Left cardiac atrium (tissue), 4 donors: ENCODE results near the gene LINGO4. TPM values are rescaled to one million over a fixed set of nuclear protein-coding genes. Genes with fewer than 3 reads are reported as not detected.

Source experiments
- ATAC-seq, 2 donors: fragments of 200-7000 bp; cut with Tn5 transposase; one replicate each; pipeline ENCODE4 v1.9.1; 2020; ENCODE audit warnings: mild to moderate bottlenecking in 2 of 2, moderate library complexity in 2 of 2
- DNase-seq: peaks from one replicate; pipeline ENCODE4 v3.0.0-alpha.2; 2020
- intact Hi-C, 2 donors: fragments of 100-400 bp; cut with DNase I; formaldehyde crosslinking; loops; one replicate each; pipeline versions ENCODE4 v1.14.1 to v1.15.1; 2022 to 2023
- long read RNA-seq: library from polyadenylated mRNA; unstranded; transcript quantifications from one replicate; pipeline ENCODE4 v2.0.0, GENCODE V29; 2021
- total RNA-seq, 2 donors: library from RNA; stranded (reverse); fragmentation: NEBNext Ultra II Directional; extraction: Animal tissue kit (Norgen Biotek cat#: 25700); gene quantifications; one replicate each; pipeline ENCODE4 v1.2.1, GENCODE V29; 2021
- donor health status: DM: no; HTN: yes; CAD: no.
- donor health status: DM: no; HTN: yes; CAD: no; lungs with severe emphysema.
- donor health status: DM: yes; HTN: yes; CAD: no.
- donor health status: Dilated cardiomyopathy.

LINGO4 gene
- under 1 TPM in 1 of 2 donors, not detected in 1; 0.29 TPM for total RNA-seq
- long read RNA-seq = 0 reads

- intact Hi-C loops = no loop called here
- DNase-seq (no peak), ATAC-seq (no peak)
Observed at GRCh38 chr1:151805066-151805820, at the start of gene LINGO4. Gene LINGO4, minus strand, starts transcription at chr1:151805419. Its CDS starts 2,715 bp downstream, at chr1:151802704.

GRCh38 chr1:151854658-151855057 lies 49.4 kb upstream of the LINGO4 start:
- intact Hi-C loops = no loop called here
- no peak for DNase-seq
- ATAC-seq = no peak

GRCh38 chr1:151853411-151853943 lies 48.3 kb upstream of the LINGO4 start, which contains the start of gene THEM5:
Gene THEM5, minus strand, starts transcription at chr1:151853712. Its CDS starts 147 bp downstream, at chr1:151853565.
- ATAC-seq (no peak), DNase-seq (no peak)
- intact Hi-C loops = no loop called here

- ATAC-seq = no peak
- intact Hi-C loops = no loop called here
- DNase-seq = no peak
Observed at GRCh38 chr1:151852733-151853132, 47.5 kb upstream of the LINGO4 start.

- DNase-seq (no peak), ATAC-seq (no peak)
- intact Hi-C loops = no loop called here
Observed at GRCh38 chr1:151851886-151852285, 46.7 kb upstream of the LINGO4 start.

GRCh38 chr1:151849871-151850270 lies 44.7 kb upstream of the LINGO4 start:
- ATAC-seq (no peak), DNase-seq (no peak)
- intact Hi-C loops = no loop called here

GRCh38 chr1:151849126-151849525 lies 43.9 kb upstream of the LINGO4 start:
- DNase-seq (no peak), ATAC-seq (no peak)
- intact Hi-C loops = no loop called here

GRCh38 chr1:151847867-151848596 lies 42.8 kb upstream of the LINGO4 start:
- no peak for DNase-seq
- intact Hi-C loops = no loop called here

GRCh38 chr1:151846686-151847237 lies 41.5 kb upstream of the LINGO4 start:
- DNase-seq (no peak), ATAC-seq (no peak)
- intact Hi-C loops = no loop called here

More at GRCh38 chr1:151847867-151848596, 42.8 kb upstream of the LINGO4 start:
- peak; percentile 35 to 51 for ATAC-seq

GRCh38 chr1:151846062-151846568 lies 40.9 kb upstream of the LINGO4 start:
- DNase-seq = no peak
- intact Hi-C loops = no loop called here
- peak in 1 of 2 donors; percentile 10 for ATAC-seq

- intact Hi-C loops = no loop called here
- ATAC-seq (no peak), DNase-seq (no peak)
Observed at GRCh38 chr1:151843398-151843797, 38.2 kb upstream of the LINGO4 start.

- no peak for ATAC-seq
- peak; percentile 6 for DNase-seq
- intact Hi-C loops = no loop called here
Observed at GRCh38 chr1:151841141-151841540, 35.9 kb upstream of the LINGO4 start.

GRCh38 chr1:151840421-151840820 lies 35.2 kb upstream of the LINGO4 start:
- intact Hi-C loops = no loop called here
- DNase-seq (peak; percentile 15), ATAC-seq (no peak)

GRCh38 chr1:151839457-151840403 lies 34.5 kb upstream of the LINGO4 start, which contains the start of gene C2CD4D:
Gene C2CD4D, minus strand, starts transcription at chr1:151839820. Its CDS starts 831 bp downstream, at chr1:151838989.
- intact Hi-C loops = loop anchor here in 1 of 2 donors (5.0 to 10.0 kb wide), 2 partner anchors 247 to 395 kb away; no protein-coding TSS in a partner anchor
- DNase-seq (peak; percentile 56), ATAC-seq (peak; percentile 48 to 81)

GRCh38 chr1:151839082-151839412 lies 33.8 kb upstream of the LINGO4 start:
- peak; percentile 5 to 6 for ATAC-seq
- no peak for DNase-seq
- intact Hi-C loops = loop anchor here in 1 of 2 donors (5.0 to 10.0 kb wide), 2 partner anchors 247 to 394 kb away; no protein-coding TSS in a partner anchor

- intact Hi-C loops = loop anchor here in 1 of 2 donors (5.0 to 10.0 kb wide), 2 partner anchors 246 to 394 kb away; no protein-coding TSS in a partner anchor
- peak; percentile 42 to 54 for ATAC-seq
- peak; percentile 27 for DNase-seq
Observed at GRCh38 chr1:151838222-151839081, 33.2 kb upstream of the LINGO4 start.

GRCh38 chr1:151837884-151838221 lies 32.6 kb upstream of the LINGO4 start:
- intact Hi-C loops = loop anchor here in 1 of 2 donors (5.0 to 10.0 kb wide), 2 partner anchors 246 to 393 kb away; no protein-coding TSS in a partner anchor
- no peak for ATAC-seq
- DNase-seq = no peak
